ENCODE results near the gene PSMD3.

PSMD3 gene

DNA sequence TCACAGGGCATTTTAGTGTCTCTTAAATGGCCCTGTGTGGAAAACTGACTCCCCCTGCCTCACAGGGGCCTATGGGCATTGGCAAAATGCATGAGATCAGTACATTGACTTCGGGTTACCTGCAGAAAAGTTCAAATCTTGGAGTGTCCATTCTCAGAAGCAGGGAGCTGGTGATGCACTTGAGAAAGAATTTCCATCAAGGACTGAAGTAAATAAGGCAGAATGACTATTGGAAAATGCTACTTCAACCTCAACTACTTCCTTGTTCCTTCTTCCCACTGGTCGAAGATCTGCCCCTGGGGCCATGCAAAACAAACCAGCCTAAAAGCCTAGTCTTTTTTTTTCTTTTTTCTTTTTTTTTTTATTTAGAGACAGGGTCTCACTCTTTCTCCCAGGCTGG lies 31.6 kb upstream of the PSMD3 start:
- Histone ChIP-seq H3K9ac (ENCODE audit: low read length) (no peak overlapping the region), H3K23ac (ENCODE audit: low read length) (no peak overlapping the region), H3K14ac (ENCODE audit: low read length) (no peak overlapping the region), H3K36me3 (ENCODE audit: control insufficient read depth in 1 of 2, insufficient read depth in 2 of 2, low read length in 2 of 2) (no peaks in the 10 kb centered on the region), H3K27ac (ENCODE audit: low read depth, low read length) (no peak overlapping the region), H4K12ac (ENCODE audit: low read depth, low read length) (no peak overlapping the region), H4K91ac (ENCODE audit: low read depth, low read length) (no peak overlapping the region), H3K18ac (ENCODE audit: low read length) (no peak overlapping the region), H3K79me2 (ENCODE audit: control insufficient read depth, insufficient read depth, low read length, poor library complexity) (peaks cover 3% of the 10 kb centered on the region), H3K4me3 (ENCODE audit: low read depth, low read length) (no peak overlapping the region), H3K4me1 (ENCODE audit: control insufficient read depth in 1 of 2, insufficient read depth in 2 of 2, low read length in 2 of 2) (peaks cover 8 to 9% of the 10 kb centered on the region in 2 experiments), H4K8ac (ENCODE audit: low read depth, low read length) (no peak overlapping the region), H2BK5ac (ENCODE audit: low read depth, low read length, poor library complexity) (no peak overlapping the region), H3K27me3 (ENCODE audit: insufficient read depth, low read length) (no peaks in the 10 kb centered on the region), H2BK12ac (ENCODE audit: low read length) (no peak overlapping the region), H2AFZ (ENCODE audit: insufficient read depth, low read length, poor library complexity) (no peak overlapping the region), H3K4ac (ENCODE audit: low read depth, low read length) (no peak overlapping the region), H2BK120ac (ENCODE audit: insufficient read depth, low read length, poor library complexity) (no peak overlapping the region), H2AK5ac (ENCODE audit: low read length) (no peak overlapping the region), H3K79me1 (ENCODE audit: low read length) (peaks cover 7% of the 10 kb centered on the region), H3K9me3 (ENCODE audit: insufficient read depth, low read depth, low read length) (peaks cover 2% of the 10 kb centered on the region), H3K4me2 (ENCODE audit: low read length) (no peak overlapping the region)
- DNase-seq = no peak
- WGBS (ENCODE audit: extremely low coverage, insufficient coverage, insufficient read length) = no CpG with 5 or more reads among the region's 2 CpGs

DNA sequence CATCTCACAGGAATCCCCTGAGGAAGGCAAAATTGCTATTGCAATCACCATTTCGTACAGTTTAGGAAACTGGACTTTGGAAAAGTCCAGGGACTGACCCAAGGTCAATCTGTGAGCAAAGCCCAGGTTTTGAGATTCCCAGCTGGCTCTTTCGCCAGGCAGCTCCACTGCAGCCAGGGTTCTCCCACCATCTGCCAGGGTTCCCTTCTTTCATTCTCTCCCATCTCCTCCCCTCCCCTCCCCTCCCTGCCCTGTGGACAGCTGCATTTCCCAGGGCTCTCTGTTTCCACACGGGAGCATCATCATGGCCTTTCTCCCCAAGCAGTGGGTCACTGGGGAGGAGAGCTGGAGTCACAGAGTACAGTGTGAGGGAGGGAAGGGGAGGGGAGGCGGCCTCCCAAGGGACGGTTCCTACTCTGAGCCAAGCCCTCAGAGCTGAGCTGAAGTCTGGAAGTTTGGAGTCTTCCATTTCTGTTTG lies 29.7 kb upstream of the PSMD3 start:
- H3K27me3 ChIP-seq (ENCODE audit: insufficient read depth, low read length) = no peaks in the 10 kb centered on the region
- no peak overlapping the region for H3K4me2 ChIP-seq (ENCODE audit: low read length)
- H3K14ac ChIP-seq (ENCODE audit: low read length) = no peak overlapping the region
- peaks cover 3% of the 10 kb centered on the region for H3K79me2 ChIP-seq (ENCODE audit: control insufficient read depth, insufficient read depth, low read length, poor library complexity)
- no peak overlapping the region for H3K23ac ChIP-seq (ENCODE audit: low read length)
- no peak overlapping the region for H3K27ac ChIP-seq (ENCODE audit: low read depth, low read length)
- H3K9me3 ChIP-seq (ENCODE audit: insufficient read depth, low read depth, low read length) = peaks cover 2% of the 10 kb centered on the region
- no CpG with 5 or more reads among the region's 5 CpGs for WGBS (ENCODE audit: extremely low coverage, insufficient coverage, insufficient read length)
- peaks cover 7% of the 10 kb centered on the region for H3K79me1 ChIP-seq (ENCODE audit: low read length)
- no peak overlapping the region for H2BK5ac ChIP-seq (ENCODE audit: low read depth, low read length, poor library complexity)
- no peak overlapping the region for H2AFZ ChIP-seq (ENCODE audit: insufficient read depth, low read length, poor library complexity)
- no peak overlapping the region for H3K4ac ChIP-seq (ENCODE audit: low read depth, low read length)
- H2AK5ac ChIP-seq (ENCODE audit: low read length) = no peak overlapping the region
- H3K36me3 ChIP-seq (ENCODE audit: control insufficient read depth in 1 of 2, insufficient read depth in 2 of 2, low read length in 2 of 2) = no peaks in the 10 kb centered on the region
- DNase-seq = no peak
- no peak overlapping the region for H2BK120ac ChIP-seq (ENCODE audit: insufficient read depth, low read length, poor library complexity)
- peaks cover 8 to 9% of the 10 kb centered on the region in 2 experiments for H3K4me1 ChIP-seq (ENCODE audit: control insufficient read depth in 1 of 2, insufficient read depth in 2 of 2, low read length in 2 of 2)
- no peak overlapping the region for H3K9ac ChIP-seq (ENCODE audit: low read length)
- no peak overlapping the region for H4K8ac ChIP-seq (ENCODE audit: low read depth, low read length)
- no peak overlapping the region for H2BK12ac ChIP-seq (ENCODE audit: low read length)
- H3K4me3 ChIP-seq (ENCODE audit: low read depth, low read length) = no peak overlapping the region
- H4K91ac ChIP-seq (ENCODE audit: low read depth, low read length) = no peak overlapping the region
- no peak overlapping the region for H4K12ac ChIP-seq (ENCODE audit: low read depth, low read length)
- no peak overlapping the region for H3K18ac ChIP-seq (ENCODE audit: low read length)

DNA sequence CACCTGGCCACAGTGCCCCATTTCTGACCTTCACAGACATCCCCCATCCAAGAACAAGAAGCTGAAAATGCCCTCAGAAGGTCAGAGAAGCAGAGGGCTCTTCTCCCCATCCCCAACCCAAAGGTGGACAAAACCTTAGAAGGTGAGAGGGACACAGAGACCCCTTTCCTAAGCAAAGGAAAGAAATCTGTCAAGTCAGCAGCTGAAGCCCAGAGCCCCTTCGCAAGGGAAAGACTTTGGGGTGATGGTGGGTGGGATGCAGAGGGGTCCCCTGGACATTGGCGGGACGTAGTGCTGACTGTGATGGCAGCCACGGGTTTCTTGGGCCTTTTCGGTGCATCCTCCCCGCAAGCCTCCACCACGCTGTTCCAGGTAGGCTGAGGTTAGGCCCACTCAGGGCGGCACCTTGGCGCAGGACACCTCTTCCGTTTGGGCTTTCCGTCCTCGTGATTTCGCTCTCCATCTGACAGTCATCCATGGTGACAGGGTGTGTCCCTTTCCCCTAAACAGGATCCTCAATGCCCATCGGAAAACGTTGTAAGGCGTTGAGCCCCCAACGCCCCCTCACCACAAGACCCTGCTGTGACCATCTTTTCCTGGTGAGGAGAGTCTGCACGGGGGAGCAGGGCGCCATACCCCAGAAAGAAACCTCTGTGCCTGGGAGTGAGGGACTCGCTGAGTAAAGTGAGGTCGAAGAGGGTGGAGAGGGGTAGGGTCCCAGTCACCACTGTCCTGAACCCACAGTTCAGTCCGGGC lies 28.5 kb upstream of the PSMD3 start:
- no peak overlapping the region for H3K23ac ChIP-seq (ENCODE audit: low read length)
- peak overlapping the region; percentile 77 for H3K4me2 ChIP-seq (ENCODE audit: low read length)
- H3K4me1 ChIP-seq (ENCODE audit: control insufficient read depth in 1 of 2, insufficient read depth in 2 of 2, low read length in 2 of 2) = peaks cover 8 to 9% of the 10 kb centered on the region in 2 experiments
- H2BK120ac ChIP-seq (ENCODE audit: insufficient read depth, low read length, poor library complexity) = peak overlapping the region; percentile 14
- H3K14ac ChIP-seq (ENCODE audit: low read length) = peak overlapping the region; percentile 3
- H3K27me3 ChIP-seq (ENCODE audit: insufficient read depth, low read length) = no peaks in the 10 kb centered on the region
- no CpG with 5 or more reads among the region's 22 CpGs for WGBS (ENCODE audit: extremely low coverage, insufficient coverage, insufficient read length)
- H2AFZ ChIP-seq (ENCODE audit: insufficient read depth, low read length, poor library complexity) = peak overlapping the region; percentile 68
- H3K9ac ChIP-seq (ENCODE audit: low read length) = peak overlapping the region; percentile 38
- no peaks in the 10 kb centered on the region for H3K36me3 ChIP-seq (ENCODE audit: control insufficient read depth in 1 of 2, insufficient read depth in 2 of 2, low read length in 2 of 2)
- H3K18ac ChIP-seq (ENCODE audit: low read length) = no peak overlapping the region
- H4K91ac ChIP-seq (ENCODE audit: low read depth, low read length) = no peak overlapping the region
- peaks cover 3% of the 10 kb centered on the region for H3K79me2 ChIP-seq (ENCODE audit: control insufficient read depth, insufficient read depth, low read length, poor library complexity)
- peak overlapping the region; percentile 53 for H3K4me3 ChIP-seq (ENCODE audit: low read depth, low read length)
- H3K79me1 ChIP-seq (ENCODE audit: low read length) = peaks cover 7% of the 10 kb centered on the region
- H3K4ac ChIP-seq (ENCODE audit: low read depth, low read length) = no peak overlapping the region
- H2AK5ac ChIP-seq (ENCODE audit: low read length) = no peak overlapping the region
- H3K9me3 ChIP-seq (ENCODE audit: insufficient read depth, low read depth, low read length) = peaks cover 2% of the 10 kb centered on the region
- DNase-seq = no peak
- H3K27ac ChIP-seq (ENCODE audit: low read depth, low read length) = no peak overlapping the region
- no peak overlapping the region for H2BK12ac ChIP-seq (ENCODE audit: low read length)
- H4K12ac ChIP-seq (ENCODE audit: low read depth, low read length) = no peak overlapping the region
- H4K8ac ChIP-seq (ENCODE audit: low read depth, low read length) = peak overlapping the region; percentile 43
- no peak overlapping the region for H2BK5ac ChIP-seq (ENCODE audit: low read depth, low read length, poor library complexity)

DNA sequence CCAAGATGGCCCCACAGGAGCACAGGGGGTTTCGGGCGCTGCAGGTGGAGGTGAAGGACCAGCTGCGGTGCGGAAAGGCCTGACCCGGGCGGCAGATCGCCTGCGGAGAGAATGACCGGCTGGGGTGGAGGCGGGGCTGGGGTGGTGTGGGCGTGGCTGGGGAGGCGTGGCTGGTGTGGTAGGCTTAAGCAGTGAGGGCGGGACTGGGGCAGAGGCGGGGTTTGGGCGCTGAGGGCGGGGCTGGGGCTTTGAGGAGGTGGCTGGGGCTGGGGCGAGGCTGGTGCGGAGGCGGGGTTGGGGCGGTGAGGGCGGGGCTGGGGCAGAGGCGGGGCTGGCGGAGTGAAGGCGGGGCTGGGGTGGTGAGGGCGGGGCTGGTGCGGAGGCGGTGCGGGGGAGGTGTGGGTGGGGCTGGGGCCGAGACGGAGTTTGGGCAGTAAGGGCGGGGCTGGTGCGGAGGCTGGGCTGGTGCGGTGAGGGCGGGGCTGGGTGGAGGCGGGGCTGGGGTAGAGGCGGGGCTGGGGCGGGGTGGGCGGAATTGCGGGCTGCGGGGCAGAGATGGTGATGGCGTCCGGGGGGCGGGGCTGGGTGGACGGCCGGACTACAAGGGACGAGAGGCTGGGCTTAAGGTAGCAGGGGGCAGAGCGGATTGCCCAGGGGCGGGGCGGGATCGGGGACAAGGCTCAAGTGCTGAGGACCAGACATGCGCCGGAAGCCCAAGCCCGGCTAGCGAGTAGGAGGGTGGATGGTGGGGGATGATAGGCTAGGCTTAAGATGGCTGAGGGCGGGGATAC lies 27.7 kb upstream of the PSMD3 start:
- H2BK120ac ChIP-seq (ENCODE audit: insufficient read depth, low read length, poor library complexity) = peak overlapping the region; percentile 62
- H3K27me3 ChIP-seq (ENCODE audit: insufficient read depth, low read length) = no peaks in the 10 kb centered on the region
- peak overlapping the region; percentile 64 for H3K18ac ChIP-seq (ENCODE audit: low read length)
- peaks cover 2% of the 10 kb centered on the region for H3K9me3 ChIP-seq (ENCODE audit: insufficient read depth, low read depth, low read length)
- no peak overlapping the region for H3K23ac ChIP-seq (ENCODE audit: low read length)
- H3K79me1 ChIP-seq (ENCODE audit: low read length) = peaks cover 7% of the 10 kb centered on the region
- peak overlapping the region; percentile 96 for H2AFZ ChIP-seq (ENCODE audit: insufficient read depth, low read length, poor library complexity)
- H2AK5ac ChIP-seq (ENCODE audit: low read length) = no peak overlapping the region
- H3K4ac ChIP-seq (ENCODE audit: low read depth, low read length) = no peak overlapping the region
- peak overlapping the region; percentile 64 for H3K14ac ChIP-seq (ENCODE audit: low read length)
- peak overlapping the region; percentile 38 for H3K9ac ChIP-seq (ENCODE audit: low read length)
- no CpG with 5 or more reads among the region's 55 CpGs for WGBS (ENCODE audit: extremely low coverage, insufficient coverage, insufficient read length)
- H2BK5ac ChIP-seq (ENCODE audit: low read depth, low read length, poor library complexity) = no peak overlapping the region
- H2BK12ac ChIP-seq (ENCODE audit: low read length) = no peak overlapping the region
- H3K4me1 ChIP-seq (ENCODE audit: control insufficient read depth in 1 of 2, insufficient read depth in 2 of 2, low read length in 2 of 2) = peaks cover 8 to 9% of the 10 kb centered on the region in 2 experiments
- peak overlapping the region; percentile 96 for H4K12ac ChIP-seq (ENCODE audit: low read depth, low read length)
- H3K79me2 ChIP-seq (ENCODE audit: control insufficient read depth, insufficient read depth, low read length, poor library complexity) = peaks cover 3% of the 10 kb centered on the region
- H3K27ac ChIP-seq (ENCODE audit: low read depth, low read length) = no peak overlapping the region
- H4K8ac ChIP-seq (ENCODE audit: low read depth, low read length) = peak overlapping the region; percentile 97
- H3K4me3 ChIP-seq (ENCODE audit: low read depth, low read length) = peak overlapping the region; percentile 53
- peak overlapping the region; percentile 67 for H4K91ac ChIP-seq (ENCODE audit: low read depth, low read length)
- no peaks in the 10 kb centered on the region for H3K36me3 ChIP-seq (ENCODE audit: control insufficient read depth in 1 of 2, insufficient read depth in 2 of 2, low read length in 2 of 2)
- DNase-seq = peak; percentile 82 to 93
- peak overlapping the region; percentile 77 for H3K4me2 ChIP-seq (ENCODE audit: low read length)

Measured in trophoblast cell (in vitro differentiated cells and primary cell).